H1 (cell line): ENCODE data around the gene GP1BB. TPM values are rescaled to one million over a fixed set of nuclear protein-coding genes. Genes with fewer than 3 reads are reported as not detected.

Experiments
- CTCF ChIA-PET: fragments of 300-600 bp; sonication (Branson Sonifier 250); formaldehyde crosslinking; loops from one replicate; lab custom pipeline; 2021; ENCODE audit not compliant: partially characterized antibody; lab: Charles Lee
- POLR2A ChIA-PET: fragments of 300-600 bp; sonication (Branson Sonifier 250); formaldehyde crosslinking; loops from one replicate; lab custom pipeline; 2021; ENCODE audit warnings: inconsistent platforms; ENCODE audit not compliant: partially characterized antibody; lab: Charles Lee
- DNase-seq, 2 experiments: peaks; one replicate each; pipeline versions ENCODE4 v3.0.0 to v3.0.0-alpha.2; 2010 to 2022; ENCODE audit warnings: low spot score in 2 of 2, low read depth in 1 of 2, mixed read lengths in 1 of 2
- FAIRE-seq: peaks from 2 replicates; lab custom pipeline; 2011; peaks lifted over from hg19 to GRCh38; lab: Jason Lieb, UNC
- H2AFZ ChIP-seq: 2 replicates; pipeline ENCODE4 v1.8.1; 2012; ENCODE audit warnings: low read length, inconsistent platforms
- H2AK5ac ChIP-seq: 2 replicates; pipeline ENCODE4 v1.6.1; 2013; ENCODE audit warnings: low read depth, low read length
- H2BK120ac ChIP-seq: replicated peaks from 2 replicates; pipeline ENCODE3; 2013; ENCODE audit warnings: low read depth, low read length, inconsistent platforms
- H2BK12ac ChIP-seq: 2 replicates; pipeline ENCODE4 v1.6.1; 2013; ENCODE audit warnings: low read depth, low read length
- H2BK15ac ChIP-seq: 2 replicates; pipeline ENCODE4 v1.6.1; 2013; ENCODE audit warnings: low read length
- H2BK20ac ChIP-seq: 2 replicates; pipeline ENCODE4 v1.6.1; 2013; ENCODE audit warnings: low read length
- H2BK5ac ChIP-seq: 2 replicates; pipeline ENCODE4 v1.6.1; 2013; ENCODE audit warnings: low read depth, low read length
- H3K14ac ChIP-seq: 2 replicates; pipeline ENCODE4 v1.6.1; 2013; ENCODE audit warnings: inconsistent platforms; ENCODE audit not compliant: insufficient read length
- H3K18ac ChIP-seq: 2 replicates; pipeline ENCODE4 v1.6.1; 2013; ENCODE audit warnings: low read length; ENCODE audit errors: extremely low read depth
- H3K23ac ChIP-seq: 2 replicates; pipeline ENCODE4 v1.6.1; 2013; ENCODE audit warnings: inconsistent platforms; ENCODE audit not compliant: insufficient read length
- H3K23me2 ChIP-seq: 2 replicates; pipeline ENCODE4 v1.6.1; 2013; ENCODE audit warnings: low read depth, low read length
- H3K27ac ChIP-seq: 2 replicates; pipeline ENCODE4 v1.6.1; 2011; ENCODE audit warnings: low read depth, low read length, inconsistent platforms
- H3K27me3 ChIP-seq, 4 experiments: replicated peaks in 1 of 4; 1 replicate in 1 of 4; 2 replicates in 3 of 4; pipeline versions ENCODE4 v1.6.1 to v1.8.1; 2011 to 2013; ENCODE audit warnings: low read length in 3 of 4, mild to moderate bottlenecking in 3 of 4, inconsistent platforms in 2 of 4, mixed read lengths in 2 of 4, moderate library complexity in 1 of 4; ENCODE audit not compliant: control insufficient read depth in 3 of 4, insufficient read depth in 3 of 4; ENCODE audit errors: extremely low read depth in 1 of 4
- H3K36me3 ChIP-seq, 4 experiments: 2 replicates each; pipeline versions ENCODE4 v1.6.1 to v1.8.1; 2011 to 2013; ENCODE audit warnings: mild to moderate bottlenecking in 4 of 4, low read length in 3 of 4, moderate library complexity in 2 of 4, control low read depth in 1 of 4, inconsistent platforms in 1 of 4; ENCODE audit not compliant: insufficient read depth in 4 of 4, control insufficient read depth in 2 of 4
- H3K4ac ChIP-seq: replicated peaks from 2 replicates; pipeline ENCODE3; 2013; ENCODE audit warnings: low read length, low read depth, mixed read lengths, inconsistent platforms; ENCODE audit not compliant: insufficient read length
- H3K4me1 ChIP-seq, 4 experiments: replicated peaks in 1 of 4; 1 replicate in 1 of 4; 2 replicates in 3 of 4; pipeline versions ENCODE4 v1.6.1 to v1.8.1; 2011 to 2013; ENCODE audit warnings: low read length in 3 of 4, inconsistent platforms in 2 of 4, mixed read lengths in 1 of 4; ENCODE audit not compliant: insufficient read depth in 4 of 4, control insufficient read depth in 3 of 4
- H3K4me2 ChIP-seq, 2 experiments: 2 replicates each; pipeline versions ENCODE4 v1.6.1 to v1.8.1; 2011 to 2013; ENCODE audit warnings: low read depth in 2 of 2, low read length in 2 of 2, control low read depth in 1 of 2, inconsistent platforms in 1 of 2, mild to moderate bottlenecking in 1 of 2; ENCODE audit not compliant: insufficient read depth in 1 of 2
- H3K4me3 ChIP-seq, 4 experiments: fragments of 200-600, 300-600 bp in 1 of 4; sonication (generic), shearing (Covaris generic), sonication (Bioruptor Twin) in 1 of 4; 2 replicates each; pipeline versions ENCODE4 v1.5.1 to v1.8.1; 2011 to 2016; ENCODE audit warnings: low read length in 4 of 4, low read depth in 3 of 4, control low read depth in 2 of 4, inconsistent platforms in 2 of 4, mild to moderate bottlenecking in 2 of 4, mixed read lengths in 1 of 4, moderate library complexity in 1 of 4; ENCODE audit not compliant: insufficient read depth in 2 of 4; ENCODE audit errors: extremely low read depth in 1 of 4
- H3K56ac ChIP-seq: replicated peaks from 2 replicates; pipeline ENCODE3; 2013; ENCODE audit warnings: low read depth, mild to moderate bottlenecking, mixed read lengths, low read length, inconsistent platforms; ENCODE audit not compliant: insufficient read length
- H3K79me1 ChIP-seq: 2 replicates; pipeline ENCODE4 v1.6.1; 2013; ENCODE audit warnings: low read depth, low read length, control low read depth
- H3K79me2 ChIP-seq, 2 experiments: 2 replicates each; pipeline versions ENCODE4 v1.6.1 to v1.8.1; 2012 to 2013; ENCODE audit warnings: low read length in 2 of 2, mild to moderate bottlenecking in 2 of 2, inconsistent platforms in 1 of 2; ENCODE audit not compliant: insufficient read depth in 2 of 2, control insufficient read depth in 1 of 2
- H3K9ac ChIP-seq, 4 experiments: replicated peaks in 1 of 4; 1 replicate in 1 of 4; 2 replicates in 3 of 4; pipeline versions ENCODE4 v1.6.1 to v1.8.1; 2011 to 2013; ENCODE audit warnings: low read depth in 3 of 4, low read length in 3 of 4, control low read depth in 2 of 4, mild to moderate bottlenecking in 2 of 4, moderate library complexity in 2 of 4, inconsistent platforms in 1 of 4; ENCODE audit errors: extremely low read depth in 1 of 4
- H3K9me3 ChIP-seq, 2 experiments: 2 replicates each; pipeline versions ENCODE4 v1.6.1 to v1.8.1; 2012 to 2013; ENCODE audit warnings: mild to moderate bottlenecking in 2 of 2, moderate library complexity in 2 of 2, control low read depth in 1 of 2, inconsistent platforms in 1 of 2, low read depth in 1 of 2, low read length in 1 of 2, mixed read lengths in 1 of 2; ENCODE audit not compliant: insufficient read depth in 2 of 2
- H4K20me1 ChIP-seq, 2 experiments: replicated peaks in 1 of 2; 2 replicates each; pipeline versions ENCODE3 to v1.8.1; 2011 to 2013; ENCODE audit warnings: inconsistent platforms in 2 of 2, low read length in 2 of 2, mild to moderate bottlenecking in 1 of 2; ENCODE audit not compliant: insufficient read depth in 2 of 2, control insufficient read depth in 1 of 2
- H4K5ac ChIP-seq: 2 replicates; pipeline ENCODE4 v1.6.1; 2013; ENCODE audit warnings: low read length, low read depth, mixed read lengths, inconsistent platforms; ENCODE audit not compliant: insufficient read length
- H4K8ac ChIP-seq: 2 replicates; pipeline ENCODE4 v1.8.0; 2013; ENCODE audit warnings: mild to moderate bottlenecking, moderate library complexity, low read length, inconsistent platforms; ENCODE audit not compliant: insufficient read depth; ENCODE audit errors: extremely low read depth
- H4K91ac ChIP-seq: replicated peaks from 2 replicates; pipeline ENCODE3; 2013; ENCODE audit warnings: low read length, mixed read lengths, inconsistent platforms; ENCODE audit not compliant: insufficient read length
- RNF2 ChIP-seq: fragments of 200-900, 300-1000 bp; sonication (generic); IDR thresholded peaks from 2 replicates; pipeline ENCODE4 v1.7.1; 2016; ENCODE audit warnings: borderline replicate concordance, low read depth, mild to moderate bottlenecking, antibody characterized with exemption, low read length; ENCODE audit not compliant: poor library complexity, severe bottlenecking; ENCODE audit errors: missing control alignments
- SP2 ChIP-seq: IDR thresholded peaks from 2 replicates; pipeline ENCODE4 v1.6.1; 2012; ENCODE audit warnings: mild to moderate bottlenecking, low read length, inconsistent platforms
- WGBS, 2 experiments: shearing (Covaris generic) in 1 of 2; methylation state at CpG; one replicate each; pipeline versions ENCODE4 v1.1.6 to v1.1.7; 2013 to 2015; ENCODE audit warnings: low lambda C conversion rate in 2 of 2, mixed read lengths in 2 of 2, inconsistent platforms in 1 of 2, low coverage in 1 of 2, missing lambda C conversion rate in 1 of 2; ENCODE audit not compliant: insufficient replicate concordance in 2 of 2, insufficient coverage in 1 of 2, insufficient read length in 1 of 2; ENCODE audit errors: extremely low coverage in 1 of 2, missing lambda C conversion rate in 1 of 2; 5-methylcytosine and 5-hydroxymethylcytosine counted together
- polyA plus RNA-seq, 7 experiments: library from polyadenylated mRNA; depleted of rRNA in 3 of 7; stranded (reverse) in 5 of 7; unstranded in 2 of 7; fragments of >200 nt in 5 of 7; fragments of 200-250 nt in 2 of 7; gene quantifications; 1 replicate in 5 of 7; 2 replicates in 1 of 7; 4 replicates in 1 of 7; pipeline versions ENCODE4 v1.2.1 to v1.2.3, GENCODE V29; 2011 to 2013; ENCODE audit warnings: missing spikeins in 2 of 7, mixed read lengths in 2 of 7
- total RNA-seq: library from RNA; stranded (reverse); fragmentation: NEBNext Ultra II Directional; extraction: Animal tissue kit (Norgen Biotek cat#: 25700); gene quantifications from 2 replicates; pipeline ENCODE4 v1.2.1, GENCODE V29; 2021

GP1BB gene
- total and polyA plus RNA-seq, 2 of the 8 experiments (the other 6 are each of a cell fraction or from before 2014, with no cell fraction given) = 0.36 TPM; not detected in 1

- no peak for DNase-seq
- Histone ChIP-seq H3K27me3 (peaks cover 35 to 48% (median 43%) of the 10 kb centered on the region in 4 experiments), H3K4me2 (no peak overlapping the region), H3K9ac (no peak overlapping the region), H3K23ac (no peak overlapping the region)
- TF ChIP-seq SP2 (no peak), RNF2 (no peak)
- TF ChIP-seq, all 59 proteins: peak for 0
- Histone ChIP-seq H3K4ac (no peak overlapping the region), H2AK5ac (no peak overlapping the region; the same call in 1 of the 2 replicates), H3K4me1 (peaks cover 0 to 17% (median 7%) of the 10 kb centered on the region in 4 experiments; a peak in 5 of 7 replicates), H3K18ac (no peak overlapping the region), H3K14ac (no peak overlapping the region), H2BK5ac (no peak overlapping the region), H3K9me3 (no peaks in the 10 kb centered on the region), H3K79me2 (no peaks in the 10 kb centered on the region), H3K23me2 (no peaks in the 10 kb centered on the region; the same call in 1 of the 2 replicates), H2BK15ac (no peak overlapping the region), H2BK12ac (no peak overlapping the region), H3K27ac (no peak overlapping the region), H3K36me3 (no peaks in the 10 kb centered on the region; a peak in 1 of 8 replicates), H4K91ac (no peak overlapping the region), H3K4me3 (no peak overlapping the region), H4K5ac (no peak overlapping the region), H2BK120ac (no peak overlapping the region), H2BK20ac (no peak overlapping the region), H2AFZ (no peak overlapping the region), H4K20me1 (peaks cover 6 to 12% of the 10 kb centered on the region in 2 experiments), H4K8ac (no peak overlapping the region), H3K79me1 (no peaks in the 10 kb centered on the region), H3K56ac (no peak overlapping the region)
- 83% methylated on average over 14 of the region's 14 CpGs; no CpG with 5 or more reads in 1 of the 2 experiments for WGBS, 2 experiments
- POLR2A ChIA-PET = interaction anchor here (1.5 kb wide), 1 partner anchor 28 kb away, joined by 3 read pairs; the partner anchor contains the start of gene GP1BB
- CTCF ChIA-PET = interaction anchor here (0.7 to 16.5 kb wide), 10 partner anchors 10 to 166 kb away, joined by 3 to 168 read pairs (median 6); partner anchors contain the start of gene GP1BB
- FAIRE-seq = no peak
These were observed 28.3 kb downstream of the GP1BB start for GRCh38 chr22:19751497-19752245.
